Hepatocyte (in vitro differentiated cells): ENCODE measurements around the gene GASK1A.

Source experiments
- CTCF ChIP-seq: fragments of 200-600 bp; sonication (generic); IDR thresholded peaks from 2 replicates; pipeline ENCODE4 v1.5.1; 2016; ENCODE audit warnings: antibody characterized with exemption, mild to moderate bottlenecking; ENCODE audit not compliant: poor library complexity
- EZH2phosphoT487 ChIP-seq: fragments of 200-600 bp; sonication (generic); IDR thresholded peaks from one replicate; pipeline ENCODE4 v1.6.1; 2018; ENCODE audit warnings: antibody characterized with exemption, mild to moderate bottlenecking, low read depth, moderate library complexity; ENCODE audit not compliant: unreplicated experiment, severe bottlenecking

- TF ChIP-seq CTCF (no peak), EZH2phosphoT487 (no peak)
Measured at GRCh38 chr3:42934910-42935309, 44.2 kb upstream of the GASK1A start.
